GM10266 (cell line): ENCODE measurements around the gene MRPL54.

Source experiments
- DNase-seq: peaks from one replicate; pipeline ENCODE4 v3.0.0; 2012; ENCODE audit errors: extremely low spot score
- CTCF ChIP-seq: IDR thresholded peaks from 2 replicates; pipeline ENCODE4 v1.5.1; 2012; ENCODE audit warnings: mild to moderate bottlenecking, low read depth; ENCODE audit not compliant: control insufficient read depth, insufficient read depth; ENCODE audit errors: missing control alignments

The MRPL54 gene

GRCh38 chr19:3790941-3791340 lies 28.5 kb downstream of the MRPL54 start:
- TF ChIP-seq CTCF, result no peak
- DNase-seq, result no peak

GRCh38 chr19:3792114-3792513 lies 29.6 kb downstream of the MRPL54 start:
- TF ChIP-seq CTCF, result no peak
- no peak for DNase-seq

- TF ChIP-seq CTCF, result no peak
- DNase-seq, result no peak
Observed at GRCh38 chr19:3793799-3794198, 31.3 kb downstream of the MRPL54 start.

- TF ChIP-seq CTCF, result no peak
- no peak for DNase-seq
Observed at GRCh38 chr19:3796358-3796757, 33.9 kb downstream of the MRPL54 start.

GRCh38 chr19:3798137-3798536 lies 35.7 kb downstream of the MRPL54 start:
- TF ChIP-seq CTCF, result no peak
- DNase-seq, result no peak

- TF ChIP-seq CTCF, result no peak
- no peak for DNase-seq
Observed at GRCh38 chr19:3800996-3801395, 38.5 kb downstream of the MRPL54 start.

GRCh38 chr19:3801412-3802096 lies 39.1 kb downstream of the MRPL54 start:
- no peak for TF ChIP-seq CTCF
- DNase-seq, result no peak
